RPMI7951 (cell line): Measurements from ENCODE around the gene PRPF38B. TPM values are rescaled to one million over a fixed set of nuclear protein-coding genes. Genes with fewer than 3 reads are reported as not detected.

ENCODE experiments used
- total RNA-seq: library from RNA; depleted of rRNA; stranded (reverse); fragments of >200 nt; shearing (Covaris generic); gene quantifications from 2 replicates; pipeline ENCODE4 v1.2.3, GENCODE V29; 2014; rRNA removed

Gene PRPF38B
- total RNA-seq, 1 experiment from 2014 or later, result 16.0 TPM

Other genes with a start within 250 kb of the PRPF38B start
- gene NBPF6, start 242.0 kb upstream of the PRPF38B start, total RNA-seq, result 2.5 TPM in 2 replicates
- 40.5 and 47.8 TPM in 2 replicates for gene EEIG2, start 132.2 kb upstream of the PRPF38B start, total RNA-seq
- 13.7 and 16.7 TPM in 2 replicates for gene HENMT1, start 31.2 kb upstream of the PRPF38B start, total RNA-seq
- gene FNDC7, start 20.6 kb downstream of the PRPF38B start, total RNA-seq, result 0.12 TPM in 1 of 2 replicates, not detected in the other
- gene STXBP3, start 54.4 kb downstream of the PRPF38B start, total RNA-seq, result 69.2 and 76.8 TPM in 2 replicates
- 4.0 and 4.7 TPM in 2 replicates for gene AKNAD1, start 164.8 kb downstream of the PRPF38B start, total RNA-seq
- gene GPSM2, start 184.7 kb downstream of the PRPF38B start, total RNA-seq, result 126 and 151 TPM in 2 replicates